HEK293 (cell line): ENCODE results near the gene ADIPOR2.

ENCODE experiments used
- BCL6B ChIP-seq: fragments of 450-650 bp; formaldehyde crosslinking; IDR thresholded peaks from 2 replicates; pipeline ENCODE4 v1.5.1; 2017; ENCODE audit warnings: missing biosample characterization, missing genetic modification characterization
- IKZF3 ChIP-seq: fragments of 450-650 bp; IDR thresholded peaks from 2 replicates; pipeline ENCODE4 v1.5.0; 2018; ENCODE audit warnings: missing biosample characterization, mild to moderate bottlenecking, missing genetic modification characterization, moderate library complexity
- KLF10 ChIP-seq: fragments of 450-650 bp; IDR thresholded peaks from 2 replicates; pipeline ENCODE4 v1.5.1; 2018; ENCODE audit warnings: missing biosample characterization, mild to moderate bottlenecking, missing genetic modification characterization
- MYNN ChIP-seq: fragments of 450-650 bp; formaldehyde crosslinking; IDR thresholded peaks from 2 replicates; pipeline ENCODE4 v1.5.1; 2016; ENCODE audit warnings: missing biosample characterization, missing genetic modification characterization, borderline replicate concordance
- PRDM1 ChIP-seq: fragments of 450-650 bp; formaldehyde crosslinking; IDR thresholded peaks from 2 replicates; pipeline ENCODE4; 2016; ENCODE audit warnings: missing biosample characterization, missing genetic modification characterization
- PRDM10 ChIP-seq: fragments of 450-650 bp; formaldehyde crosslinking; IDR thresholded peaks from 2 replicates; pipeline ENCODE4 v1.5.1; 2016; ENCODE audit warnings: missing biosample characterization, missing genetic modification characterization
- PRDM6 ChIP-seq: fragments of 450-650 bp; formaldehyde crosslinking; IDR thresholded peaks from 2 replicates; pipeline ENCODE4 v1.5.1; 2017; ENCODE audit warnings: missing biosample characterization, missing genetic modification characterization
- SALL2 ChIP-seq: fragments of 450-650 bp; formaldehyde crosslinking; IDR thresholded peaks from 2 replicates; pipeline ENCODE4 v1.5.0; 2017; ENCODE audit warnings: missing biosample characterization, mild to moderate bottlenecking, missing genetic modification characterization, borderline replicate concordance
- TRIM28 ChIP-seq: IDR thresholded peaks from 2 replicates; pipeline ENCODE4 v1.6.1; 2011; ENCODE audit warnings: low read length, control low read depth, borderline replicate concordance
- WT1 ChIP-seq: fragments of 450-650 bp; formaldehyde crosslinking; IDR thresholded peaks from 2 replicates; pipeline ENCODE4 v1.5.1; 2016; ENCODE audit warnings: missing biosample characterization, missing genetic modification characterization
- ZBTB26 ChIP-seq: fragments of 450-650 bp; formaldehyde crosslinking; optimal IDR thresholded peaks from 2 replicates; pipeline ENCODE3; 2016; ENCODE audit warnings: missing biosample characterization, mild to moderate bottlenecking, missing genetic modification characterization
- ZFP69B ChIP-seq: fragments of 450-650 bp; formaldehyde crosslinking; IDR thresholded peaks from 2 replicates; pipeline ENCODE4 v1.5.1; 2016; ENCODE audit warnings: missing biosample characterization, missing genetic modification characterization
- ZNF133 ChIP-seq: fragments of 450-650 bp; formaldehyde crosslinking; IDR thresholded peaks from 2 replicates; pipeline ENCODE4 v1.5.1; 2016; ENCODE audit warnings: missing biosample characterization, missing genetic modification characterization
- ZNF184 ChIP-seq: fragments of 450-650 bp; IDR thresholded peaks from 2 replicates; pipeline ENCODE4 v1.5.1; 2018; ENCODE audit warnings: missing biosample characterization, mild to moderate bottlenecking, missing genetic modification characterization
- ZNF202 ChIP-seq: fragments of 450-650 bp; formaldehyde crosslinking; IDR thresholded peaks from 2 replicates; pipeline ENCODE4 v1.5.1; 2016; ENCODE audit warnings: missing biosample characterization, missing genetic modification characterization, borderline replicate concordance
- ZNF211 ChIP-seq: fragments of 450-650 bp; formaldehyde crosslinking; IDR thresholded peaks from 2 replicates; pipeline ENCODE4 v1.5.1; 2016; ENCODE audit warnings: low read depth, missing biosample characterization, missing genetic modification characterization
- ZNF221 ChIP-seq: fragments of 450-650 bp; formaldehyde crosslinking; IDR thresholded peaks from 2 replicates; pipeline ENCODE4 v1.5.1; 2017; ENCODE audit warnings: missing biosample characterization, missing genetic modification characterization, borderline replicate concordance
- ZNF266 ChIP-seq: fragments of 450-650 bp; formaldehyde crosslinking; IDR thresholded peaks from 2 replicates; pipeline ENCODE4 v1.5.1; 2016; ENCODE audit warnings: missing biosample characterization, missing genetic modification characterization, low read depth
- ZNF366 ChIP-seq: fragments of 450-650 bp; formaldehyde crosslinking; conservative IDR thresholded peaks from 2 replicates; pipeline ENCODE4 v1.5.1; 2016; ENCODE audit warnings: missing biosample characterization, missing genetic modification characterization
- ZNF513 ChIP-seq: fragments of 450-650 bp; IDR thresholded peaks from 2 replicates; pipeline ENCODE4 v1.5.1; 2018; ENCODE audit warnings: missing biosample characterization, missing genetic modification characterization
- ZNF529 ChIP-seq: fragments of 450-650 bp; formaldehyde crosslinking; IDR thresholded peaks from 2 replicates; pipeline ENCODE4 v1.5.1; 2017; ENCODE audit warnings: missing genetic modification characterization, missing biosample characterization; ENCODE audit not compliant: insufficient replicate concordance
- ZNF585B ChIP-seq: fragments of 450-650 bp; formaldehyde crosslinking; IDR thresholded peaks from 2 replicates; pipeline ENCODE4 v1.5.1; 2016; ENCODE audit warnings: missing biosample characterization, missing genetic modification characterization
- ZNF629 ChIP-seq: fragments of 450-650 bp; formaldehyde crosslinking; IDR thresholded peaks from 2 replicates; pipeline ENCODE4 v1.5.1; 2017; ENCODE audit warnings: missing biosample characterization, missing genetic modification characterization
- ZNF658 ChIP-seq: fragments of 450-650 bp; formaldehyde crosslinking; IDR thresholded peaks from 2 replicates; pipeline ENCODE4; 2016; ENCODE audit warnings: missing biosample characterization, missing genetic modification characterization
- ZNF677 ChIP-seq: fragments of 450-650 bp; IDR thresholded peaks from 2 replicates; pipeline ENCODE4 v1.5.0; 2018; ENCODE audit warnings: missing biosample characterization, mild to moderate bottlenecking, missing genetic modification characterization, moderate library complexity
- ZNF692 ChIP-seq: fragments of 450-650 bp; formaldehyde crosslinking; IDR thresholded peaks from 2 replicates; pipeline ENCODE4 v1.5.1; 2016; ENCODE audit warnings: missing biosample characterization, missing genetic modification characterization
- ZNF707 ChIP-seq: fragments of 450-650 bp; formaldehyde crosslinking; IDR thresholded peaks from 2 replicates; pipeline ENCODE4 v1.5.1; 2016; ENCODE audit warnings: missing biosample characterization, missing genetic modification characterization
- ZNF777 ChIP-seq: fragments of 450-650 bp; formaldehyde crosslinking; IDR thresholded peaks from 2 replicates; pipeline ENCODE4 v1.5.1; 2017; ENCODE audit warnings: missing biosample characterization, missing genetic modification characterization, borderline replicate concordance
- ZNF792 ChIP-seq: fragments of 450-650 bp; formaldehyde crosslinking; IDR thresholded peaks from 2 replicates; pipeline ENCODE4 v1.5.1; 2016; ENCODE audit warnings: missing biosample characterization, missing genetic modification characterization

ADIPOR2 gene

GRCh38 chr12:1776170-1776921, 85.5 kb downstream of the ADIPOR2 start (continued):
- TF ChIP-seq ZNF692 (tag by site-specific recombination) = no peak
- no peak for TF ChIP-seq ZNF585B (tag by site-specific recombination)
- TF ChIP-seq TRIM28 = 0 out of 2 replicates have a peak, but pooled peaks have one; percentile 55
- TF ChIP-seq SALL2 (tag by site-specific recombination) = no peak
- no peak for TF ChIP-seq PRDM1 (tag by site-specific recombination)
- TF ChIP-seq BCL6B (tag by site-specific recombination) = no peak
- TF ChIP-seq ZNF529 (tag by site-specific recombination) = no peak
- TF ChIP-seq ZNF658 (tag by site-specific recombination) = no peak
- no peak for TF ChIP-seq MYNN
- TF ChIP-seq KLF10 (tag by site-specific recombination) = no peak
- TF ChIP-seq ZNF133 = no peak
- 0 out of 2 replicates have a peak, but pooled peaks have one; percentile 30 for TF ChIP-seq IKZF3 (tag by site-specific recombination)
- no peak for TF ChIP-seq ZNF266 (tag by site-specific recombination)
- TF ChIP-seq ZFP69B (tag by site-specific recombination) = no peak
- no peak; the same call in 1 of the 2 replicates for TF ChIP-seq ZNF184 (tag by site-specific recombination)
- TF ChIP-seq ZNF629 (tag by site-specific recombination) = peak; percentile 50; the same call in 1 of the 2 replicates
- no peak for TF ChIP-seq ZNF707 (tag by site-specific recombination)
- peak; percentile 54 for TF ChIP-seq ZNF366 (tag by site-specific recombination)
- peak; percentile 49 for TF ChIP-seq PRDM6 (tag by site-specific recombination)
- TF ChIP-seq ZNF221 = no peak
- TF ChIP-seq ZNF513 (tag by site-specific recombination) = no peak
- TF ChIP-seq ZNF211 = no peak
- no peak for TF ChIP-seq ZNF777
- no peak for TF ChIP-seq ZNF677 (tag by site-specific recombination)
- TF ChIP-seq ZNF792 (tag by site-specific recombination) = no peak
- no peak for TF ChIP-seq ZBTB26 (tag by site-specific recombination)
- TF ChIP-seq WT1 (tag by site-specific recombination) = no peak
- peak; percentile 59 for TF ChIP-seq PRDM10 (tag by site-specific recombination)
- TF ChIP-seq ZNF202 (tag by site-specific recombination) = no peak
